Fibroblast of mammary gland (primary cell): ENCODE data around the gene SH2D5.

Source experiments
- DNase-seq: peaks from one replicate; pipeline ENCODE4 v3.0.0-alpha.2; 2010; ENCODE audit warnings: low read depth
- H3K4me3 ChIP-seq: 2 replicates; pipeline ENCODE4 v1.5.1; 2011; ENCODE audit warnings: low read depth, mild to moderate bottlenecking, low read length, moderate library complexity; ENCODE audit not compliant: control insufficient read depth
- TF ChIP-seq, protein P1 (sequence below): conservative IDR thresholded peaks from 2 replicates; pipeline ENCODE4 v1.5.1; 2011; ENCODE audit warnings: low read depth, low read length, inconsistent platforms; ENCODE audit not compliant: control insufficient read depth, insufficient read depth

The SH2D5 gene

GRCh38 chr1:20724364-20725188, 7.9 kb downstream of the SH2D5 start:
- no peak overlapping the region for H3K4me3 ChIP-seq
- no peak for DNase-seq
- TF ChIP-seq, protein P1, sequence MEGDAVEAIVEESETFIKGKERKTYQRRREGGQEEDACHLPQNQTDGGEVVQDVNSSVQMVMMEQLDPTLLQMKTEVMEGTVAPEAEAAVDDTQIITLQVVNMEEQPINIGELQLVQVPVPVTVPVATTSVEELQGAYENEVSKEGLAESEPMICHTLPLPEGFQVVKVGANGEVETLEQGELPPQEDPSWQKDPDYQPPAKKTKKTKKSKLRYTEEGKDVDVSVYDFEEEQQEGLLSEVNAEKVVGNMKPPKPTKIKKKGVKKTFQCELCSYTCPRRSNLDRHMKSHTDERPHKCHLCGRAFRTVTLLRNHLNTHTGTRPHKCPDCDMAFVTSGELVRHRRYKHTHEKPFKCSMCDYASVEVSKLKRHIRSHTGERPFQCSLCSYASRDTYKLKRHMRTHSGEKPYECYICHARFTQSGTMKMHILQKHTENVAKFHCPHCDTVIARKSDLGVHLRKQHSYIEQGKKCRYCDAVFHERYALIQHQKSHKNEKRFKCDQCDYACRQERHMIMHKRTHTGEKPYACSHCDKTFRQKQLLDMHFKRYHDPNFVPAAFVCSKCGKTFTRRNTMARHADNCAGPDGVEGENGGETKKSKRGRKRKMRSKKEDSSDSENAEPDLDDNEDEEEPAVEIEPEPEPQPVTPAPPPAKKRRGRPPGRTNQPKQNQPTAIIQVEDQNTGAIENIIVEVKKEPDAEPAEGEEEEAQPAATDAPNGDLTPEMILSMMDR, result no peak

- no peak for DNase-seq
- TF ChIP-seq, protein P1, result no peak
- no peak overlapping the region for H3K4me3 ChIP-seq
Measured at GRCh38 chr1:20723537-20724363, 8.8 kb downstream of the SH2D5 start.

GRCh38 chr1:20723159-20723536, 9.4 kb downstream of the SH2D5 start:
- TF ChIP-seq, protein P1, result no peak
- H3K4me3 ChIP-seq, result no peak overlapping the region

DNA sequence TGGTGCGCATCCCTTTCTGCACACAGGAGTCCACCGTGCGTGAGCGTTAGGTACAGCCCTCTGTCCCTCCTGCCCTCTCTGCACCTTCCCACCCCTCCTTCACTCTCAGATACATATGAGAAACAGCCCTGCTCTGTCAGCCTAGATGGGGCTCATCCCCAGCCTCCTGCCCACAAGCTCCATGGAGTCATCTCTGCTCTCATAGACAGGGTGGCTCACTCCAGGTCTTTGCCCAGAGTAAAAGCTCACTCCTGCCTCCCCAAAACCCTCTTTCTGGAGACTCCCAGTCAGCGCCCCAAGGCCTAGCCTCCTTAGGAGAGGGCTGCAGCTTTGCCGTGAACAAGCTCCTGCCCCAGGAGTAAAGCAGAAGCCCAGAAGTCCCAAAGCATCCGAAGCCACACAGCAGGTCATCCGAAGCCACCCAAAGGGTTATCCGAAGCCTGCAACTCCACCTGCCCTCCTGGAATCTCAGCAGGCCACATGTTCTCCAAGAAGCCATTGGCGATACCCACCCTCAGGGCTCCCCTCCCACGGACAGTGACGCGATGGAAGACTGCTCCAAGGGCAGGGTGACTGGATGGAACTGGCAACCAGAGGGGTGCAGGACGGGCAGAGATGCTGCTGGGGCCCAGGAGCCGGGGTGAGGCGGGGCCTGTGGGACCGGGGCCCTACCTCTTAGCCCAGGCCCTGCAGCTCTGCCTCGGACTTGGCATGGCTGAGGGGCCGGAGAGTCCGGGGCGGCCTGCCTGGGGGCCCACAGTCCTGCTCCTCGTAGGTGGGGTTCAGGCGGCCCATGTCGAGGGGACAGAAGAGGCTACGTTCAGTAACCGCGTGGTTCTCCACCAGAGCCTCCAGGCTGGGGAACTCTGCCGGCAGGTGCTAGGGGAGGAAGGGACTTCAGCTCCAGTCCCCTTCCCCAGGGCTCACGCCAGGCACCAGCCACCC, 11.1 kb downstream of the SH2D5 start:
- no peak for DNase-seq
- H3K4me3 ChIP-seq, result no peak overlapping the region
- TF ChIP-seq, protein P1, result no peak

More at GRCh38 chr1:20723159-20723536, 9.4 kb downstream of the SH2D5 start:
- DNase-seq, result no peak

GRCh38 chr1:20720631-20721091, 11.8 kb downstream of the SH2D5 start:
- H3K4me3 ChIP-seq, result no peak overlapping the region
- TF ChIP-seq, protein P1, result no peak
- no peak for DNase-seq
